Left kidney (tissue), 2 donors: Measurements from ENCODE around the gene TBC1D10A. TPM values are rescaled to one million over a fixed set of nuclear protein-coding genes. Genes with fewer than 3 reads are reported as not detected.

Experiments used
- DNase-seq: peaks from one replicate; pipeline ENCODE4 v3.0.0-alpha.2; 2013
- polyA plus RNA-seq: library from polyadenylated mRNA; unstranded; fragments of 120-200 nt; gene quantifications from one replicate; pipeline ENCODE4 v1.2.1, GENCODE V29; 2013; ENCODE audit not compliant: insufficient read length

The TBC1D10A gene
- polyA plus RNA-seq, 1 donor = 12.9 TPM

DNA sequence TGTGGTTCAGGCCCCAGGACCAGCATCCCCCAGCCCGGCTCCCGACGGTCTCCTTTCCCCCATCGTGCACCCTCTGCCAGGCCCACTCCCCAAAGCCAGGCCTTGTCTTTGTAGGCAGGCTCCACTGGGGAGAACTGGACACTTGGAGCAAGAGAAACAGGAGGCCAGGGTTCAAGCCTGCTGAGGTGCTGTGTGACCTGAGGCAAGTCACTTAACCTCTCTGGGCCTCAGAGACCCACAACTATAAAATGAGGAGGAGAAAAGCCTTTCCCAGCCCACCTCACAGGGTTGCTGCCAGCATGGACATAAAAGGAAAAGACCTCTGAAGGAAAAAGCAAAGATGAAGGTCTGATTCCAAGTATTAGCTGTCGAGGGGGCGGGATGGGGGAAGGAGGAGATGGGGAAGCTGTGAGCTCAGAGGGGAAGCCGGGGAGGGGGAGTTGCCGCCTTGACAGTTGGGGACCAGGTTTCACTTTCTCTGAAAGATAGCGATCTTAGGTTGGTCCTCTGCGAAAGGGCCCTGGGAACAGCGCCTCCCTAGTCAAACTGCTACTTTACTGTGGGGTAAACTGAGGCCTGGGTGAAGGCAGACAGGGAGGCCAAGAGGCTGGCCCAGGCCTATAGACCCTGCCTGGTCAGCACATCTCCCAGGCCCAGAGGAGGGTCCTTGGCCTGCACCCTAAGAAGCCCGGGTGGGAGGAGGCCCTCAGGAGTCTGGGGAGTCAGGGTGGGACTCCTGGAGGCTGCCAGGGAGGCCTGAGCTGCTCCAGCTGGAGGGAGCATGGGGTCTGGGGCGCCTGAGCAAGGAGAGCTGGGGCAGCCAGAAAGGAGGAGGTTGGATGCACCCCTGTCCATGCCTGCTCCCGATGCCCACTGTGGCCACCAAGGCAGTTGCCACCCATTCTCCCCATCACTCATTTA lies 59.1 kb downstream of the TBC1D10A start:
- DNase-seq = no peak

DNA sequence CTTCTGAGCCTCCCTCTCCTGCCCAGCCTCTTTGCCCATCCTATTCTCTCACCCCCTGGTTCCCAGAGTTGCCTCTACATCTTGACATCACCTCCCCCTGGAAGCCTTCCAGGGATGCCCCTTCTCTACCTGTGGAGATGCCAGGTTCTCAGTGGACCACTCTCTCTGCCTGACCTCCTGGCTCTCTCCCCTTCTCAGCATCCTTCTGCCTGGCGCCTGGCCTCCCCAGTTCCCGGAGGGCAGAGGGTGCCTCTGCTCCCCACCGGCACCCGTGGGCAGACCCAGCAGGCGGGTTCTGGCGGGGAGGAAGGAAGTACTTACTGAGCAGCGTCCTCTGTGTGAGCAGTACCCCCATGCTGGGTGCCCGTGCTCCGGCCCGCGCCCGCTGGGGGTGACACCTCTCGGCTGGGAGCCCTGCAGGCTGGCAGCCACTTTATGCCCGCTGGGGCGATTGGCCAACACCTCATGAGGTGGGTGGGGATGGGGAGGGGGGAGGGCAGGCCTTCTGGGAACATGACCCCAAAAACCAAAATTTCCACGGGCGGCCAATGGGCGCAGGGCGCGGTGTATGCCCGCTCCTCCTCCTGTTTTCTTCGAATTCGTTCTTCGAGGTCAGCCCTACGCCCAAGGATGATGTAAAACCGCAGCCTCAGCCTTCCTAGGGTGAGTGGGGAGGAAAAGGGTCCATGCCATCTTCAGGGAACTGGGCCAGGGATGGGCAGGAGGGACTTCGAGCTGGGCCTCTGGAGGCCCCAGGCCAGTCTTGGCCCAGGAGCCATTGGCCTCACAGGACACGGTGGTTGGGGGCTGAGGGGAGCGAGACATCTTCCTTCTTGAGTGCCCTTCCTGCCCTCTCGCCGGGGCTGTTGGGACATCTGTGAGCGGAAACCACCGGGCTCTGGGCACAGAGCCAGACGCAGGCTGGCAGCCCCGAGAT lies 60.0 kb downstream of the TBC1D10A start, which contains the start of gene OSM:
TSS of gene OSM (minus strand) at position 407 of the 937 bp plus-strand sequence. CDS start at position 355, 52 bp downstream.
- DNase-seq = no peak

DNA sequence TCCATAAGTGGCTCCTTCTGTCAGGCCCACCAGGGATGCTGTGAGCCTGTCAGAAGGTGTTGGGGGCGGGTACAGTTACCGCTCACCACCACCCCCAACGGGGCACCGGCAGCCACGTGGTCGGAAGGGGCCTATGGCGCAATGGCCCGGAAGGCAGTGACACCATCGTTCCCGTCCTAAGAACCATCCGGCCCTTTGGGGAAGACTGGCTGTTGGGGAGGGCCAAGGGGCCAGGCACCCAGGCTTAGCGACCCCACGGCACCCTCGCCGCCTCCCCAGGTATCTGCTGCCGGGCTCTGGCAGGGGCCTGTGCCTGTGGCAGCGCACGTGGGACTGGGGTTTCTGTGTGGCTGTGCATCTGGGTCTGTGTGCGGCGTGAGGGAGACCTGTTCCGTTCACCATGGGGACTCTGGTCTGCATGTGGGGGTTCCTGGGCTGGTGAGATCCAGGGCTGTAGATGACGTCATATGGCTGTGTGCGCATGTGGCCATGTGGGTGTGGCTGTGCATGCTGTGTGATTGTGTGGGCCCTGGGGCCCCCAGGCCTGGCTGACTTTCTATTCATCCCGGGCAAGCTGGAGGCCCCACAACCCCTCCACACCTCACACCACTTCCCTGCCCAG lies 60.8 kb downstream of the TBC1D10A start:
- no peak for DNase-seq

DNA sequence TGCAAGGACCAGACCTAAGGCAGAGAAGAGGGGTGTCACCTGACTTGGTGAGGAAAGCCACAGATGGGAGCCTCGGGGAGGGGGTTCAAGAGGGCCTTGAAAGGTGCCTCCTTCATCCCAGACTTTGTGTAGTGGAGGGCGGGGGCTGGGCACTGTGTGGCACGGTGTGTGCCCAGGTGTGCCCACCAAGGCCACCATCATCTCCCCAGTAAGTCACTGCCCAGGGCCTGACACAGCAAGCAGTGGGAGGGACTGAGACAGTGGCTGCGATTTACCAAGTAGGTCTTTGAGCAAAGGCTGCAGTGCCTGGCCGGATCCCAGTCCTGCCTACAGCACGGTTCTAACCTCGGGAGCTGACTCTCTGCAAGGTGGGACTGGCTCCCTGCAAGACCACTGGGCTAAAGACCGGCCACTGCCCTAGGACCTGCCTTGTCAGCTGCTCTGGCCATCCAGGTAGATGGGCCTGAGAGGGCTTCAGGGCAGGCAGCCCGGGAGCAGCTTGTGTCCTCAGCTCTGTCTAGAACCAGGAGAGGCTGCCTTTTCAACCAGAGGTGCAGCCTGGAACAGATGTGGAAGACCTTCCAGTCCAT lies 61.5 kb downstream of the TBC1D10A start:
- no peak for DNase-seq

DNA sequence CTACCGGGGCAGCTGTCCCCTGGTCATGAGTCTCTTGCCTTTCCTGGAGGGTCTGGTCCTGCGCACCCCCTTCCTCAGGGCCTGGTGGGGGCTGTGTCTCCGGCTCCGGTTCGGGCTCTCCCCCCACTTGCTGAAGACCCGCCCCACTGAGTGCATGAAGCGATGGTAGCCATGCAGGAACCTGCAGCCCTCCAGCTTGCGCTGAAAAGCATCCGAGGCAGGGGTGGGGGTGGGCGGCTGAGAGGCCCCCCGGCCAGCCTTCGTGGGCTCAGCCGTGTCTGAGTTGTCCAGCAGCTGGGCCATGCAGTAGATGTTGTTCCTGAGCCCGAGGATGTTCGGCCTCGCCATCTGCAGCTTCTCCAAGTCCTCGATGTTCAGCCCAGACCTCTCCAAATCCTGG lies 62.9 kb downstream of the TBC1D10A start:
- DNase-seq = no peak

DNA sequence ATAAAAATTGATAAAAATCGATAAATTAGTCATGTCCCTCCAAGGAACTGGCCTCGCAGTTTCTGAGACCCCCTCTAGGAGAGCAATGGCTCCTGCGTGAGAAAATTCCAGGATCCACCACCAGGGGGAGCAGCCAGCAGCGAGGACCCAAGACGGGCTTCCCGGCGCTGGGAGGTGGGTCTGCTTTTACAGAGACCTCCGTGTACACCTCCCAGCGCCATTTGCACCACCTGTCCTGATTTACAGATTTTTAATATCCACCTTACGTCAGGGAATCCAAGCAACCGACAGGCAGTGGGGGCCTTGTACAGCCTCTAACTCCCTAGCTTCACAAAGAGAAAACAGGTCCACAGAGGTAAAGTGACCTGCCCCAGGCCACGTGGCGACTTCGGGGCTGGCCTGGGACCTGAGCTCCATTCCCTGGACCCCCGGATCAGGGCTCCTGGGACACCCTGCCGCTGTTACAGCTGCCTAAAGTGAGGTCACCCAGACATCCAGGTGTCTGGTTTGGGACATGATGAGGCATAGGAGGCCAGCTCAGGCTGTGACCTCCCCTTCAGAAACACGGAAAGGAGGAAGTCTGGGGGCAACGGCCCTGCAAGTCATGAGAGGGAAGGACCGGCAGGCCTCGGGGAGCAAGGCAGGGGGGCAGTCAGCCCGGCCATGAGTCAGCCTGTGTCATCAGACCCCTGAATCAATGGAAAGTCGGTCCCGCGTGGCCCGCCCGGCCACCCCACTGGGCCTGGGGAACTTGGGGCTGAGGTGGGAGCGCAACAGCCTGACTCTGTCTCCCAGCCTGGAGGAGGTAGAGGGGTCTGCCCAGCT lies 63.6 kb downstream of the TBC1D10A start:
- peak; percentile 62 for DNase-seq

DNA sequence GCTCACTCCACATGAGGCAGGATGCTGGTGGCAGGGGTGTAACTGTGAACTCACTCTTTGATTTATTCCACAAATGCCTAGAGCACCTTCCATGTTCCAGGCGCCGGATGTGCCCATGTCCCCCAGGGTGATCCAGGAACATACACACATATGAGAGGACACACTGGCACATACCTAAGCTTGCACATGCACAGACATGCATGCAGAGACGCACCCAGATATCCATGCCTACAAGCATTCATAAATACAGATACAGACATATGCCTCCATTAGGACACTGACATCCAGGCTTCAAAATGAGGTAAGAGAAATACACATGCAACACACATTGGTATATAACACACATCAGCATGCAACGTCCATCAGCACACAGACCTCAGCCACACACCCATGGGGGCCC lies 64.6 kb downstream of the TBC1D10A start:
- DNase-seq = no peak

DNA sequence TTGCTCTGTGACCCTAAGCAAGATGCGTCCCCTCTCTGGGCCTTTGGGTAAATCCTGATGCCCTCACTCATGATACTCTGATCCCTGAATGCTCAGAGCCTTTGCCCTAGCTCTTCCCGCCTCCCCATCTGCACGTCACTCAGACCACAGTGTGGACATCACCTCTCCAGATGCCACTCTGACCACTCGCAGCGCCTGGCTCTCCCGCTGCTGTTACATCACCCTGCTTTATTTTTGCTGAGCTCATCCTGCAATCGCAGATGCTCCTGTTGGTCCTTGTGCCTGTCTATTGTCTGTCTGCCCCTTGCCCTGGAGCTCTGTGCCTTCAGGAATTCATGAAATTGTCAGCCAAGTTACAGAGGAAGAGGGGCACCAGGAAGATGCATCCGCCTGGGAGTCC lies 65.6 kb downstream of the TBC1D10A start:
- DNase-seq = no peak

DNA sequence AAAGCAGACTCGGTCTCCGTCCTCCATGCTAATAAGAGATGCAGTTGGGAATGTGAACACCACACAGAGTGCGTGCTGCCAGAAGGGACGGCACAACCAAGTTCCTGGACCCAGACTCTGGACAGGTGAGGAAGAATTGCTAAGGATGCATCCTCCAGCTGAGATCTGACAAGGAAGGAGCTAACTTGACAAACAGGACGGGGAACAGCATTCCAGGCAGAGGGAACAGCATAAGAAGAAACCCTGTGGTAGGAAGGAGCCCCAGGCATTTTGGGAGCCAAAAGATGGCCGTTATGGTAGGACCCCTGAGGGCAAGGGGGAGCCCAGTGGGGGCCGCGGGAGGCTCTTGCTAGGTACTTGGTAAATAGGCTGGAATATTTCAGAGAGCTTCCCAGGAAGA lies 66.1 kb downstream of the TBC1D10A start:
- no peak for DNase-seq

DNA sequence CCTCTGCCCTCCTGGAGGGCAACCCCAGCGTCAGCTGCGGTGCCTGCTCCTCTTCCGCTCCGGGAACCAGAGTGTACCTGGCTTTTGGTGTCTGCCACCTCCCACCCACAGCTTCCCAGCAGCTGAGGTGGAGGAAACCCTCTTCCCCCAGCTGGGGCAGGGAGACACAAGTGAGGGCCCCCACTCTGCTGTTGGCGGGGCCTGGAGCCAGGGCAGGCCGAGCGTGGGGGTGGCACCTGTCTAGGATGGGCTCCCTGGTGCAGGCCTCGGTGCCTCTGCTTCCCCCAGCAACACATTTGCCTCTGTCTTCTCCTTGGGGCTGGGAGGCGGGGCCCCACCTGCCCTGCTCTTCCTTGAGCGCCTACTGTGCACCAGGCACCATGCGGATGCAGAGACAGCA lies 66.5 kb downstream of the TBC1D10A start:
- DNase-seq = no peak

DNA sequence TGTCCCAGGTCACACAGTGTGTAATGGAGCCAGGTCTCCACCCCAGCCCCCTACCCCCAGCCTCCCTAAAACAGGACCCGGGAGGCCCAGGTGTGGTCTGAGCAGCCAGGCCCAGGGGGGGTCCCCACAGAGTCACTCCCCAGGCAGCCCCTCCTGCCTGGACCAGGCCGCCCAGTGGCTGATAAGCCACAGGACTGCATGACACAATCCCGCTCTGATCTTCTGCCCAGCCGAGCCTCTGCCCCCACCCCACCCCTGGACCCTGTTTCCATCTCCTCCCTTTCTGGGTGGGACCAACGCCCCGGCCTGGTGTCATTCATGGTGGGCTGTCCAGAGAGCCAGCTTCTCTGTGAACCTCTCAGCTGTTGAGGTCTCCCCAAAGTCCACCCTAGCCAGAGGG lies 72.4 kb downstream of the TBC1D10A start:
- DNase-seq = no peak

DNA sequence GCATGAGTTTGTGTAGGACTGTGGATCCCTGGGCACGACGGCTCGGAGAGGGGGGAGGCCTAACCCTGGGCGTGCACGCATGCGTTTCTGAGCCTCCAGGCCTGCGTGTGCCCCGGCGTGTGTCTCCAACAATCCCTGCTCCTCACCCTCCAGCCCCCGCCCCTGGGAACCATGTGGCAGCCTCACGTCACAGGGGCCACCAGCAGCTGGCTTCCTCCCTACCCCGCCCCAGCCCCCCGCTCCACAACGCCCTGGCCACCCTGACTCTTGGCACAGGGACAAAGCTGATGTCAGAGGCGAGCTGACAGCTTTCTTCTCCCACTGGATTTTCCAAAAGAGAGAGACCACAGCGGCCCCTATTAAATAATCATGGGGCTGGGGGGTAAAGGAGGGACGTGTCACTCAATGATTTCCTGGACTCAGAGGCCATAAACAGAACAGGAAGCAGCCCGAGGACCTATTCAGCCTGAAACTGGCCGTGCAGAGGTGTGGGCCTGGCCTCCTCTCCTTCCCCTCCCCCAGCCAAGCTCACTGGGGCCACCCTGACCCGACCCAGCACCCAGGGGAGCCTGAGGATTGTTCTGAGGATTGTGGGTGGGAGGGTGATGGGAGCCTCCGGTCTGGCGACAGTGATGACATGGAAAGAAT lies 73.4 kb downstream of the TBC1D10A start:
- peak; percentile 86 for DNase-seq

DNA sequence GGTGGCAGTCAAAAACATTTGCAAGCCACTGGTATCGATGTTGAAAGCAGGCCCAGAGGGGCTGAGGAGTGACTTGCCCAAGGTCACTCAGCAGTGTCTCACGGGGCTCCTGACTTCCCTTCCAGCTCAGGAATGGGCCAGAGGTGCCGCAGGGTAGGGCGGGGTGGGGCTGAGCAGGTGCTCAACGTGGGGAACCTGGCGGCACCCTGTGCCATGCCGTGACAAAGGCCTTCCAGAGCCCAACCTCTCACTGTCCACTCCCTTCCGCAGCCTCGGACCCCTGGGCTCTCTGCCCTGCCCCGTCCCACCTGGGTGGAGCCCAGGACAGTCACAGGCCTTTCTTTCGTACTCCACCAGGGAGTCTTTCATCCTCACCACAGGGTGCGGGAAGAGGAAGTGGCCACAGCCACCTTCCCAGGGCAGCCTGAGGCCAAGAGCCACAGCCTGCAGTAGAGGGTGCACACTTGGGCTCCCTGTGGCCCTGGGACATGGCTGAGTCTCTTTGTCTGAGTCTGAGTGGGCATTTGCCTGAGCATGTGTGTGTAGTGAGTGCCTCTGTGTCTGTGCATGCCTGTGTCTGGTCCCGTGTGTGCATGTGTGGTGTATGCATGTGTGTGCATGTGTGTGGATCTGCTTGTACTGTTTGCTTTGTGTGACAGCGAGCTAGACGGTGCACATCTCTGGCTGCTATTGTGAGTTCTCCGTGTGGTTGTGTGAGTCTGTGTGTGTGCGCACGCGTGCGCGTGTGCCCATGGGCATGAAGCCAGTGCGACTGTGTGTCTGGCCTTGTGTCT lies 74.1 kb downstream of the TBC1D10A start:
- no peak for DNase-seq

DNA sequence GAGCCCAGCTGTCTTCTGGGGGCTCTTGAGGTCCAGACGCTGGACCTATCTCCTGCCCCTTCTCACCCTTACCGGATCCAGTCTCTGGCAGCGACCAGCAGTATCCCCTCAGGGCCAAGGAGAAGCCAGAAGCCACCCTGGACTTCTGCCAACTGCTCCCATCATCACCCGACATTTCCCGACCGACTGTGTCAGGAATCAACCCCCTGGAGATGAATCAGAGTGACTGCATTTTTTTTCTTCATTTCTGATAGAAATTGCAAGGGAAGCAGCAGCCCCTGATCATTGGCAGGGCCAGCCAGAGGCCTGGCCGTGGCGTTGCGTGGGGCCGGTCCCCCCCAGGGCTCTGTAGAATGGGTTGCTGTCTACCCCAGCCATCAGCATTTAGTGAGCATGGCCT lies 75.0 kb downstream of the TBC1D10A start:
- DNase-seq = no peak

DNA sequence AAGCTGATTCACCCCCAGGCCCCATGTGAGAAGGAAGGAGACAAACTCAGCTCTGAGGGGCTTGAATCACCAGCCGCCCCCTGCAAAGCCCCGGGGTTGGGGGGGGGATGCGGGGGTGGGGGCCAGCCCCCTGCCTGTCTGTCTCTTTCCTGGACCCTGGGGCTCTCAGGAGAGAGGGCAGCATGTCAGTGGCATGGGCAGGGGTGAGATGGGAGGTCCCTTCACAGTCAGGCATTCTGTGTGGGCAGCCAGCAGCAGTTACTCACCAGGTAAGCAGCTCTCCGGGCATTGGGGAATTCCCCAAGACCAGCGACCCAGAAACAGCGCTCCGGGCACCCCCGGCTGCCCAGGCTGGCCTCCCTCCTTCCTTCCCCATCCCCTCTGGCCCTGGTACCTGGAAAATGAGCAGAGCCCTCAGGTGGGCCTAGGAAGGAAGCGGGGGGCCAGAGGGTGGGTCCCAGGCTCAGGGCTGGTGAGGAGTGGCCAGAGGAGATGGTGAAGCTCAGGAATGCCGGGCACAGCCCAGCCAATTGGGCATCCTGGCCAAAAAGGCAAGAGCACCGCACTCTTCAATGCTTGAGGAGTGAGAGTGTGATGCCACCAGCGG lies 76.0 kb downstream of the TBC1D10A start:
- DNase-seq = no peak

DNA sequence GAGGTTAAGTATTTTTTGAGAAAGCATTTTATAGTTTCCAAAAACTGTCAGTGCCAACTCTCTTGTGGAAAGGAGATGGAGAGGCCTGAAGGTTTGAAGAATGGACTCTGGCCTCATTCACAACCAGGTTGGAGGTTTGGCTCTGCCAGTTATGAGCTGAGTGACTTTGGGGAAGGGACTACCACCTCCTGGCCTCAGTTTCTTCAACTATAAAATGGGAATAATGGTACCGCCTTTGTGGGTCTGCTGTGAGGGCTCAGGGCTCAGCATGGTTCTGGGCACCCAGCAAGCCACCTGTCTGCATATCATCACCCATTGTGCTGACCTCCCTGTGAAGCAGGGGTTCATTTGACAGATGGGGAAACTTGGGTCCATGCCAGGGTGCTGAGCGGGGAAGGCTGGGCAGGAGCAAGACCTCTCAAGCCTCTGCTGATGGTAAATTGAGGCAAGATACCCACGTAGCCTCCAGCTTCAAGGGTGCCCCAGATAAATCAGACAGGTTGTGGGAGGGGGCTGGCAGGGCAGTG lies 76.6 kb downstream of the TBC1D10A start:
- DNase-seq = no peak

DNA sequence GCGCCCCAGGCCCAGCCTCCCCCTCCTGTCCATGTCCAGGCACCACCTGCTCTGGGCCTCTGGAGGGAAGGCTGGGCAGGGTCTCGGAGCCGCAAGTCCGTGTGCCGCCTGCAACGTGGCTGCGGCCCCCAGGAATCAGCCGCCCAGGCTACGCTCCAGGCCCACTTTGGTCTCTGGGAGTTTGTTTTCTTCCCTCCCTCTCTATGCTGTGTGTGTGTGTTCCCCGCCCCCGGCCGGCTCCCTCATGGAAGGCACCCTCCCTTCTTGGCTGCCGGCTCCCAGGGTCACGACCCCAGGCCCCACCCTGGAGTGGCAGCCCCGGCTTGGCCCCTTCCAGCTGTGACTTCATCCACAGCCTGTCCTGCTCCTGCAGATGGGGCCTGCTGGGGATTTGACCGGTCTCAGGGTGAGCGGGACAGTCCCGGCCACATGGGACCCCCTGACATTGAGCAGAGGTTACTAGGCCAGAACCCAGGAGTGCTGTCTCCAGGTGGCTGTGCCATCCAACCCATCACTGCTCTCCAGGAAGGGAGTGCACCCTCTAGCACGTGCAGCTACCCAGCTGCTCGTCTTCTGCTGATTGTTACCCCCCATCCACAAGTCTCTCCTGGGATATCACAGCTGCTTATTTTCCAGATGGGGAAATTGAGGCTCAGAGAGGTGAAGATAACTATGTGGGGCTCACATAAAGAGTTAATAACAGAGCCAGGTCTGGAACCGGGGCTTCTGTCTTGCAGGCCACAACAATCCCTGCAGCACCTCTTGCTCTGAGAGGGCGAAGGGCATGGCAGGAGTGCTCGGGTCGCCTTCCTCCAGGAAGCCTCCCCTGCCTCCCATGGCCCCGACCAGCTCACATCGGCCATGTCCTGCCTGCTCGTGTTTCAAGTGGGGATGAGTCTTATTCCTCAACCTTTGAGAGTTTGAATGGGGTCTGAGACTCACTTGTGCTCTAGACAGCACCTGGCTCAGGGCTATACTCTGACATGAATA lies 77.4 kb downstream of the TBC1D10A start:
- DNase-seq = peak; percentile 62

DNA sequence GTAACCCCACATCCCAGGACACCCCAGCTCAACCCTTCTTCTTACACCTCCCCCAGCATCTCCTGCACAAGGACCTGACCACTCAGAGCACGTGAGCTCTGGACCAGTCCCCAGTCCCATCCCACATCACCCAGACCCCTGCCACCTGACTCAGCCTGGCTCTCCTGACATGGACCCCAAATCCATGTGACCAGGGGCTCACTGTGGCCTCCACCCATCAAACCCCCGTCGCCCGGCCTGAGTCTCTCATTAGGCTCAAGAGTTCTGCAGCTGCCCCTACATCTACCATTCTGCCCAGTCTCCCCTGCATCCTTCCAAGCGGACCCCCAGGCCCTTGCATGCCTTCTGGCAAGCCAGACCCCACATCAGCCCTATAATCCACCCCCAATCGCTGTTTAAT lies 78.3 kb downstream of the TBC1D10A start:
- no peak for DNase-seq
